Measurements from ENCODE around the gene PABPC3.

DNA sequence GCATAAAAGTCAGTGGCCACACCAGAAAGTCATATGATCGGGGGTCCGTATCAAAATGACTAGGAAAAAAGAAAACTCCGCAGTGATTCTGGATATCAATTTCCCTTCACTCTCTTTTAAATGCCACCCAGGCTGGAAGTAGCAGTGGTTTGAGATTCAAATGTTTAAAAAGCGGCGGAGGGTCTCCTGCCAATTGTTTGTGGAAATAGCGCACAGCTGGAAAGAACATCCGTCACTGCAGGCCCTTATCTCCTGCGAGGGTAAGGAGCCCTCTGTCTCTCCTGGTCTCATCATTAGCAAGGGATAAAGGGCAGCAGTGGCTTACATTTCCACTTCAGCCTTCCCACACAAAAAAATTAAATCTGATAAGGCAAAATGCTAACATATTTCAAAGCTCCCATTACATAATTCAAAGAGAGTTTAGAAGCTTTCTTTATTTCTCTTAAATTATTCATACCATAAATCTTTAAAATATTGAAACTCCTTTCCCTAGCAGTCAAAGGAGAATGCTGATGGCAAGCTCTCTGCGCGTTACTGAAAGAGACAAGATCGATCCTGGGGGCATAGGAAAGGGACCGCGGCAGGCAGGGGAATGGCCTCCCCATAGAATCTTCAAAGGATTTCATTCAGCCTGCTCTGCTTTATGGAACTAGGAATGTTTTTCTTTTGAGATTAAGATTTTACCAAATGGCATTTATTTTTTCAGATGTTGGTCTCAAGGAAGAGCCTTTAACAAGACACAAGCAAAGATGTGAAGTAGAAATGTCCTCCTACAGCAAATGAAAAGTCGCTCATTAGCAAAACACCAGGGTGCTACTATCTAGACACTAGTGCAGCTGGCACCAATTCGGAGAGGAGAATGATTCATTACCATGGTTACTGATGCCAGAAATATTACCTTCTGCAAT lies 41.2 kb downstream of the PABPC3 start:
- TF ChIP-seq EZH2 (IDR thresholded peaks at IDR 0.05; ENCODE audit: borderline replicate concordance, low read length), result no peak
- TF ChIP-seq, protein P1, sequence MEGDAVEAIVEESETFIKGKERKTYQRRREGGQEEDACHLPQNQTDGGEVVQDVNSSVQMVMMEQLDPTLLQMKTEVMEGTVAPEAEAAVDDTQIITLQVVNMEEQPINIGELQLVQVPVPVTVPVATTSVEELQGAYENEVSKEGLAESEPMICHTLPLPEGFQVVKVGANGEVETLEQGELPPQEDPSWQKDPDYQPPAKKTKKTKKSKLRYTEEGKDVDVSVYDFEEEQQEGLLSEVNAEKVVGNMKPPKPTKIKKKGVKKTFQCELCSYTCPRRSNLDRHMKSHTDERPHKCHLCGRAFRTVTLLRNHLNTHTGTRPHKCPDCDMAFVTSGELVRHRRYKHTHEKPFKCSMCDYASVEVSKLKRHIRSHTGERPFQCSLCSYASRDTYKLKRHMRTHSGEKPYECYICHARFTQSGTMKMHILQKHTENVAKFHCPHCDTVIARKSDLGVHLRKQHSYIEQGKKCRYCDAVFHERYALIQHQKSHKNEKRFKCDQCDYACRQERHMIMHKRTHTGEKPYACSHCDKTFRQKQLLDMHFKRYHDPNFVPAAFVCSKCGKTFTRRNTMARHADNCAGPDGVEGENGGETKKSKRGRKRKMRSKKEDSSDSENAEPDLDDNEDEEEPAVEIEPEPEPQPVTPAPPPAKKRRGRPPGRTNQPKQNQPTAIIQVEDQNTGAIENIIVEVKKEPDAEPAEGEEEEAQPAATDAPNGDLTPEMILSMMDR (conservative IDR thresholded peaks at IDR 0.05 in 1 of 2, IDR thresholded peaks at IDR 0.05 in 1 of 2; ENCODE audit: extremely low read depth in 1 of 2, insufficient read depth in 1 of 2, low read depth in 1 of 2, low read length in 2 of 2), result no peak
